IPS-18a (cell line): ENCODE measurements around the gene DPYSL3.

ENCODE experiments used
- H3K27ac ChIP-seq: one replicate; pipeline ENCODE4 v1.5.1; 2013; ENCODE audit warnings: low read length
- H3K27me3 ChIP-seq: one replicate; pipeline ENCODE4 v1.6.1; 2013; ENCODE audit warnings: mild to moderate bottlenecking, low read length; ENCODE audit not compliant: control insufficient read depth, insufficient read depth
- H3K36me3 ChIP-seq: one replicate; pipeline ENCODE4 v1.6.1; 2013; ENCODE audit warnings: low read depth, low read length; ENCODE audit not compliant: control insufficient read depth
- H3K4me1 ChIP-seq: one replicate; pipeline ENCODE4 v1.6.1; 2013; ENCODE audit warnings: low read depth, low read length; ENCODE audit not compliant: control insufficient read depth
- H3K4me3 ChIP-seq: one replicate; pipeline ENCODE4 v1.5.1; 2013; ENCODE audit warnings: low read length
- H3K9ac ChIP-seq: one replicate; pipeline ENCODE4 v1.6.1; 2013; ENCODE audit warnings: mild to moderate bottlenecking, low read length, moderate library complexity
- H3K9me3 ChIP-seq: one replicate; pipeline ENCODE4 v1.6.1; 2013; ENCODE audit warnings: low read depth, low read length; ENCODE audit not compliant: control insufficient read depth

The DPYSL3 gene

GRCh38 chr5:147510885-147511284 is 1.0 kb upstream of the DPYSL3 start:
- Histone ChIP-seq H3K36me3 (no peaks in the 10 kb centered on the region), H3K4me1 (peaks cover 17% of the 10 kb centered on the region), H3K27me3 (peaks cover 19% of the 10 kb centered on the region), H3K4me3 (no peak overlapping the region), H3K9me3 (no peaks in the 10 kb centered on the region), H3K9ac (no peak overlapping the region), H3K27ac (no peak overlapping the region)

- no peaks in the 10 kb centered on the region for H3K36me3 ChIP-seq
- no peaks in the 10 kb centered on the region for H3K9me3 ChIP-seq
- peaks cover 20% of the 10 kb centered on the region for H3K4me1 ChIP-seq
- peaks cover 19% of the 10 kb centered on the region for H3K27me3 ChIP-seq
- peak overlapping the region; percentile 69 for H3K9ac ChIP-seq
- H3K27ac ChIP-seq = no peak overlapping the region
- H3K4me3 ChIP-seq = peak overlapping the region; percentile 83
Observed at GRCh38 chr5:147509041-147509709, 693 bp downstream of the DPYSL3 start.

- H3K4me1 ChIP-seq = peaks cover 20% of the 10 kb centered on the region
- peak overlapping the region; percentile 69 for H3K9ac ChIP-seq
- no peak overlapping the region for H3K27ac ChIP-seq
- peaks cover 19% of the 10 kb centered on the region for H3K27me3 ChIP-seq
- H3K36me3 ChIP-seq = no peaks in the 10 kb centered on the region
- peak overlapping the region; percentile 83 for H3K4me3 ChIP-seq
- H3K9me3 ChIP-seq = no peaks in the 10 kb centered on the region
Observed at GRCh38 chr5:147508711-147509040, 1.2 kb downstream of the DPYSL3 start.

GRCh38 chr5:147507480-147508126 is 2.3 kb downstream of the DPYSL3 start:
- H3K27ac ChIP-seq = no peak overlapping the region
- no peak overlapping the region for H3K9ac ChIP-seq

GRCh38 chr5:147504535-147504934 is 5.3 kb downstream of the DPYSL3 start:
- H3K9me3 ChIP-seq = no peaks in the 10 kb centered on the region
- H3K27ac ChIP-seq = no peak overlapping the region
- no peaks in the 10 kb centered on the region for H3K36me3 ChIP-seq
- no peak overlapping the region for H3K4me3 ChIP-seq
- no peaks in the 10 kb centered on the region for H3K27me3 ChIP-seq
- H3K9ac ChIP-seq = no peak overlapping the region
- H3K4me1 ChIP-seq = peaks cover 13% of the 10 kb centered on the region

More at GRCh38 chr5:147507480-147508126, 2.3 kb downstream of the DPYSL3 start:
- peaks cover 19% of the 10 kb centered on the region for H3K27me3 ChIP-seq
- no peaks in the 10 kb centered on the region for H3K9me3 ChIP-seq
- peaks cover 20% of the 10 kb centered on the region for H3K4me1 ChIP-seq
- peak overlapping the region; percentile 83 for H3K4me3 ChIP-seq
- no peaks in the 10 kb centered on the region for H3K36me3 ChIP-seq

GRCh38 chr5:147504011-147504410 is 5.9 kb downstream of the DPYSL3 start:
- H3K9ac ChIP-seq = no peak overlapping the region
- peaks cover 13% of the 10 kb centered on the region for H3K4me1 ChIP-seq
- H3K27me3 ChIP-seq = no peaks in the 10 kb centered on the region
- no peak overlapping the region for H3K4me3 ChIP-seq
- no peaks in the 10 kb centered on the region for H3K36me3 ChIP-seq
- H3K27ac ChIP-seq = no peak overlapping the region
- no peaks in the 10 kb centered on the region for H3K9me3 ChIP-seq

GRCh38 chr5:147490989-147491388 is 18.9 kb downstream of the DPYSL3 start:
- no peaks in the 10 kb centered on the region for H3K36me3 ChIP-seq
- no peaks in the 10 kb centered on the region for H3K27me3 ChIP-seq
- no peak overlapping the region for H3K9ac ChIP-seq
- H3K4me3 ChIP-seq = no peak overlapping the region
- peak overlapping the region; percentile 36 for H3K27ac ChIP-seq
- no peaks in the 10 kb centered on the region for H3K9me3 ChIP-seq
- H3K4me1 ChIP-seq = peaks cover 34% of the 10 kb centered on the region

- Histone ChIP-seq H3K4me3 (no peak overlapping the region), H3K27me3 (no peaks in the 10 kb centered on the region), H3K36me3 (no peaks in the 10 kb centered on the region), H3K9ac (no peak overlapping the region), H3K27ac (no peak overlapping the region), H3K4me1 (peaks cover 50% of the 10 kb centered on the region), H3K9me3 (no peaks in the 10 kb centered on the region)
Observed at GRCh38 chr5:147487031-147487750, 22.7 kb downstream of the DPYSL3 start.

- H3K4me1 ChIP-seq = peaks cover 38% of the 10 kb centered on the region
Observed at GRCh38 chr5:147485814-147486213, 24.1 kb downstream of the DPYSL3 start.

GRCh38 chr5:147485046-147485445 is 24.8 kb downstream of the DPYSL3 start:
- no peaks in the 10 kb centered on the region for H3K9me3 ChIP-seq
- H3K27me3 ChIP-seq = no peaks in the 10 kb centered on the region
- H3K4me3 ChIP-seq = no peak overlapping the region
- H3K27ac ChIP-seq = no peak overlapping the region
- no peak overlapping the region for H3K9ac ChIP-seq
- H3K4me1 ChIP-seq = peaks cover 34% of the 10 kb centered on the region
- no peaks in the 10 kb centered on the region for H3K36me3 ChIP-seq

More at GRCh38 chr5:147485814-147486213, 24.1 kb downstream of the DPYSL3 start:
- Histone ChIP-seq H3K27me3 (no peaks in the 10 kb centered on the region), H3K27ac (no peak overlapping the region), H3K9me3 (no peaks in the 10 kb centered on the region), H3K36me3 (no peaks in the 10 kb centered on the region), H3K4me3 (no peak overlapping the region), H3K9ac (no peak overlapping the region)

- no peak overlapping the region for H3K4me3 ChIP-seq
- no peaks in the 10 kb centered on the region for H3K9me3 ChIP-seq
- H3K9ac ChIP-seq = no peak overlapping the region
- H3K27me3 ChIP-seq = no peaks in the 10 kb centered on the region
- no peaks in the 10 kb centered on the region for H3K36me3 ChIP-seq
- H3K27ac ChIP-seq = peak overlapping the region; percentile 3
- H3K4me1 ChIP-seq = peaks cover 36% of the 10 kb centered on the region
Observed at GRCh38 chr5:147484708-147485020, 25.2 kb downstream of the DPYSL3 start.
